CD4-positive, alpha-beta T cell treated with Interleukin-15 for 1 hour (primary cell): ENCODE data around the gene SRY.
"Not testable (repeated sequence)": the region's sequence is repeated elsewhere in the genome, so short reads cannot be mapped to it uniquely, and the experiment has no call there.

Experiments used
- DNase-seq: peaks from one replicate; pipeline ENCODE4 v3.0.0-alpha.2; 2020

The SRY gene

DNA sequence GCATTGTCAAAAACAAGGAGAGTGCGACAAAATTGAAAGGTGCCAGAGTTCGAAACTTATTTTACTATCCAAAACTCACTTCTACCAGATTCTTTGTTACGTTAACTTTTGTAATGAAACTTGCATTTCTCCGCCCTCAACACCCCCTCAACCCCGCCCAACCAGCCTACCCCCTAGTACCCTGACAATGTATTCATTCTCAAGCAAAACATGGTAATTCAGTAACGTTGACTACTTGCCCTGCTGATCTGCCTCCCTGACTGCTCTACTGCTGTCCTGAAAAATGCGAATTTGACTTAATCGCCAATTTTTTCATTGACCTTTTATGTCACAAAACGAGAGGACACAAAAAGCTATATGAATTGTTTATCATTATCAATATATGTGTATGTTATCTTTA lies at the start of gene SRY:
Gene SRY, minus strand, starts transcription at position 83 of the 400 bp plus-strand sequence. Its CDS starts 79 bp downstream, at position 4.
- DNase-seq, result no peak

DNA sequence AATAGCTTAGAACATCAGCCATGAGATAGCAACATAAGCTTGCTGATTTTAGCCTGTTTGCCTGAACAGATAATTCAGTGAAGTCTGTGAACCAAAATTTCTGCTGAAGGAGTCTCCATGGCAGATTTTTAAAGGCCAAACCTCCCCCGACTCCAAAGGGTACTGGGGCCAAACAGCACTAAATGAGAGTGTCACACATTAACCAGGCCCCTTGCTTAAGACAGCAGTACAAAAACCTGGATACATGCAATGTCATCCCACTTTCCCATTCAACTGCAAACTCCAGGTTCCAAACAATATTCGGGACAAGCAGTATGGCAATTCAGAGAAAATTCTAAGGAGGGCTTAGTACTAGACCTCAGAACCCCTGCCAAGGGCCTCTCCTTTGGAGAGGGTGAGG lies 49.6 kb upstream of the SRY start:
- no peak for DNase-seq

DNA sequence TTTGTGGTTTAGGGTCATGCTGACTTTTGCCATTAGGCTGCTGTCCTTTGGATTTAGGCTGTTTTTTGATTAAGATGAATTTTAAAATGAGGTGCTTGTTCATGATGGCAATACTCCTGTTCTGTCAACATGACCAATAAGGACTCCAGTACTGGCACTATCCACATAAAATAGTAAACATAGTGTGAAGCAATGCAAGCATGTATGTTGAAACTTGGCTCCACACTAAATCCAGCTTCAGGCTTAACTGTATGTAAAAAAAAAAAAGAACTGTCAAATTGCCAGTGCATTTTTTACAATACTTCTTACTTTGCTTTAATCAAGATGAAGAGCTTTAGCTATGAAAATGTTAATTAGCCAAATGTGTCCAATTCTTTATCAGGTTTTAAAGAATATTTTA lies 47.7 kb upstream of the SRY start:
- no peak for DNase-seq

DNA sequence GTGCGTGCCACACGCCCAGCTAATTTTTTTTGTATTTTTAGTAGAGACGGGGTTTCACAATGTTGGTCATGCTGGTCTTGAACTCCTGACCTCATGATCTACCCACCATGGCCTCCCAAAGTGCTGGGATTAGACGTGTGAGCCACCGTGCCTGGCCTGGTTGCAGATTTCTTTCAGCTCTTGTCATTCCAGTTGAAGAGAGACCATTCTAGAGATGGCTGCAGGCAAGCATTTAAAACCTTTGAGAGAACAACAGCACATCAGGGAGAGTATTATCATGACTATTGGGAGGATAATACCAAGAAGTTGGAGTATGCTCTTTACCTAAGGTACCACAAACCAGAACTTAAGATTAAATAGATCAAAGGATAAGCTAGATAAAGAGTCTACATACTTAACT lies 41.0 kb upstream of the SRY start:
- DNase-seq, result no peak

DNA sequence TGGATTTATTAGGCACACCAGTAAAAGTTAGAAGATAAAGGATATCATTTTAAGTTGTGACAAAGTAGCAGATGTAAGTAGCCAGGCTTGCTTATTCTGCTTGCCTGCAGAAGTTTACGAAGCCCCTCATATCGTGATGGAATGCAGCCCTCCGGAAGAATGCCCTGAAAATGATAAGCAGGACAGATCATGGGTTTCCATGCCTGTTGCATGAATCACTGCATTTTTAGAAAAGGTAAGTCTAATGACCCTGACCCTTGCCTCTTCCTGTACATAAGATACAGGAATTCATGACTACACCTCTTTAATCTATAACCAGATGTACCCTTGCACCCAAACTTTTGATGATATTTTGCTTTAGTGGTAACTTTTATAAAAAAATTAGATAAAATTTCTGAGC lies 37.0 kb upstream of the SRY start:
- DNase-seq, result no peak

DNA sequence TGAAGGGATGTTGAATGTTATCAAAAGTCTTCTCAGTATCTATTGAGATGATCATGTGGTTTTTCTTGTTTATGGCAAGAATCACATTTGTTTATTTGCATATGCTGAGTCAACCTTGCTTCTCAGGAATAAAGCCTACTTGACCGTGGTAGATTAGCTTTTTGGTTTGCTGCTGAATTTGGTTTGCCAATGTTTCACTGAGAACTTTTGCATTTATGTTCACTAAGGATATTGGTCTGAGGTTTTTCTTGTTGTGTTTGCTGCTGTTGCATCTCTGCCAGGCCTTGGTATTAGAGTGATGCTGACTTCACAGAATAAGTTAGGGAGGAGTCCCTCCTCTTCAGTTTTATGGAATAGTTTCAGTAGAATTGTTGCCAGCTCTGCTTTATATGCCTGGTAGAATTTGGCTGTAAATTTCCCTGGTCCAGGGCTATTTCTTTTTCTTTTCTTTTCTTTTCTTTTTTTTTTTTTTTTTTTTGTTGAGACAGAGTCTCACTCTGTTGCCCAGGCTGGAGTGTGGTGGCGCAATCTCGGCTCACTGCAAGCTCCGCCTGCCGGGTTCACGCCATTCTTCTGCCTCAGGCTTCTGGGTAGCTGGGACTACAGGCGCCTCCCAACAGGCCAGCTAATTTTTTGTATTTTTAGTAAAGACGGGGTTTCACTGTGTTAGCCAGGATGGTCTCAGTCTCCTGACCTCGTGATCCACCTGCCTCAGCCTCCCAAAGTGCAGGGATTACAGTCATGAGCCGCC lies 29.8 kb upstream of the SRY start:
- DNase-seq, result not testable (repeated sequence)

DNA sequence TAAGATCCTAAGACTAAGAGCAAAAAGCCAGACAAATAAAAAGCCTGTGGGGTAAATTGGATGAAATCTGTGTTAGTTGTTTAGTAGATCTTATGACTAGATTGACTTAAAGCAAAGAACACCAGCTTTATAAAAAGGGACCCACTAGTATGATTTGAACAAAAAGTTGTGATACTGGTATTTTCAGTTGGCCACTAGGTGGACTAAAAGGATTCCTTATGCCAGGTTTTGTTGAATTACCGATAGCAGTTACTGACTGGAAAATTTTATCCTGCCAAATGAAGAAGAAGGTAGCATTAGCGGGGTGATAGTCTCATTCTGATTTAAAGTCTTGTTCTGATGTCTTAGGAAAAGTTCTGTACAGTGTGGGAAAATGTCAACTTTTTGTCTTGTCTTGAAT lies 12.8 kb upstream of the SRY start:
- no peak for DNase-seq

DNA sequence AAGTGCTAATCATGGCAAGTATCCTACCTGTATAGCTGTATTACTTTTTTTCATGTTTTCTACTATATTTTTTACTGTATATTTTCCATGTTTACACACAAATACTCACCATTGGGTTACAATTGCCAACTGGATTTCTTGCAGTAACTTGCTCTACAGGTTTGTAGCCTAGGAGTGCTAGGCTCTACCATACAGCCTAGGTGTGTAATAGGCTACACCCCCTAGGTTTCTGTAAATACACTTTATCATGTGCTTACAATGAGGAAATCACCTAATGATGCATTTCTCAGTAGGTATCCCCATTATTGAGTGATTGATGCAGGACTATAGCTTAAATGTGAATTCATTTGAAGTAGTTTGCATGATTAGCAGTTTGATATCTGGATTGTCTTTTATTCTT lies 10.5 kb upstream of the SRY start:
- DNase-seq, result no peak

DNA sequence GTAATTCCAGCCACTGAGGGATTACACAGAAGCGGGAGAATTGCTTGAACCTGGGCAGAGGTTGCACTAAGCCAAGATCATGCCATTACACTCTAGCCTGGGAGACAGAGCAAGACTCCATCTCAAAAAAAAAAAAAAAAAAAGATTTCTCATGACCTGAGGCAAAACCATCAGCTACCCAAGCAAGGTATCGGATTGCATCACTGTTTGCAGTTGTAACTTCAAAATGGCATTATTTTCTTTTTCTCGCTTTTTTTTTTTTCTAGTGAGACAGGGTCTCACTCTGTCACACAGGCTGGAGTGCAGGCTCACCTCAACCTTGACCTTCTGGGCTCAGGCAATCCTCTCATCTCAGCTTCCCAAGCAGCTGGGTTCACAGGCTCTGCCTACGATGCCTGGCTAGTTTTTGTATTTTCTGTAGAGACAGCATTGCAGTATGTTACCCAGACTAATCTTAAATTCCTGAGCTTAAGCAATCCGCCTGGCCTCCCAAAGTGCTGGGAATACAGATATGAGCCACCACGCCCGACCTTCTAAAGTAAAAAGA lies 9.6 kb upstream of the SRY start:
- no peak for DNase-seq

DNA sequence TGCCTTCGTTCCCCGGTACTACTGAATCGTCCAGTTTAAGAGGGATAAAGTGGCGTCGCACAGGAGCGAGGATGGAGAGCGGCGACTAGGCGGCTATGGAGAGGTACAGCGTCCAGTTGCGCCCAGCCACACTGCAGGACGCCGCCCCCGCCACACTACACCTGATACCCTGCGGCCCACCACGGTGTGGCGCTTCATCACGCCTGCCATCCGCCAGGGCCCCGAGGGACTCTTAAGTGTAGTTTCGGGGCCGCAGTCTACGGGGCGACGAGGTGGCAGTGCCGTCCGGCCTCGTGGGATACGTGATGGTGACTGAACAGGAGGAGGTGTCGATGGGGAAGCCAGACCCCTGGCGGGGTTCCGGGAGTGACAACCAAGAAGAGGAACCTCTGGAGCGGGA lies 2.3 kb upstream of the SRY start:
- no peak for DNase-seq

DNA sequence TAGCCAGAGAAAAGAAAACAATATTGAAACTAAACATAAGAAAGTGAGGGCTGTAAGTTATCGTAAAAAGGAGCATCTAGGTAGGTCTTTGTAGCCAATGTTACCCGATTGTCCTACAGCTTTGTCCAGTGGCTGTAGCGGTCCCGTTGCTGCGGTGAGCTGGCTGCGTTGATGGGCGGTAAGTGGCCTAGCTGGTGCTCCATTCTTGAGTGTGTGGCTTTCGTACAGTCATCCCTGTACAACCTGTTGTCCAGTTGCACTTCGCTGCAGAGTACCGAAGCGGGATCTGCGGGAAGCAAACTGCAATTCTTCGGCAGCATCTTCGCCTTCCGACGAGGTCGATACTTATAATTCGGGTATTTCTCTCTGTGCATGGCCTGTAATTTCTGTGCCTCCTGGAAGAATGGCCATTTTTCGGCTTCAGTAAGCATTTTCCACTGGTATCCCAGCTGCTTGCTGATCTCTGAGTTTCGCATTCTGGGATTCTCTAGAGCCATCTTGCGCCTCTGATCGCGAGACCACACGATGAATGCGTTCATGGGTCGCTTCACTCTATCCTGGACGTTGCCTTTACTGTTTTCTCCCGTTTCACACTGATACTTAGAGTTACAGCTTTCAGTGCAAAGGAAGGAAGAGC lies 488 bp downstream of the SRY start:
- no peak for DNase-seq
